ENCODE results near the gene CFAP53.
"Not testable (repeated sequence)": the region's sequence is repeated elsewhere in the genome, so short reads cannot be mapped to it uniquely, and the experiment has no call there.

CFAP53 gene

GRCh38 chr18:50240080-50240563 is 26.2 kb downstream of the CFAP53 start:
- DNase-seq (ENCODE audit: low spot score), result peak; percentile 31
- peak overlapping the region; percentile 48; the same call in 1 of the 2 replicates for H3K27ac ChIP-seq
- no peak for TF ChIP-seq CTCF (conservative IDR thresholded peaks at IDR 0.05; ENCODE audit: low read depth)
- ChIA-PET POLR2A (ENCODE audit: low non-redundant PET) (no interaction called here), CTCF (no interaction called here)

- ChIA-PET POLR2A (ENCODE audit: low non-redundant PET) (no interaction called here), CTCF (no interaction called here)
- TF ChIP-seq CTCF (conservative IDR thresholded peaks at IDR 0.05; ENCODE audit: low read depth), result no peak
- H3K27ac ChIP-seq, result no peak overlapping the region
- DNase-seq (ENCODE audit: low spot score), result no peak
These were observed 33.9 kb downstream of the CFAP53 start for GRCh38 chr18:50232419-50232818.

GRCh38 chr18:50231621-50232020 is 34.7 kb downstream of the CFAP53 start:
- POLR2A ChIA-PET (ENCODE audit: low non-redundant PET), result no interaction called here
- TF ChIP-seq CTCF (conservative IDR thresholded peaks at IDR 0.05; ENCODE audit: low read depth), result no peak
- DNase-seq (ENCODE audit: low spot score), result peak; percentile 8
- H3K27ac ChIP-seq, result peak overlapping the region; percentile 45
- CTCF ChIA-PET, result no interaction called here

GRCh38 chr18:50220249-50220648 is 46.0 kb downstream of the CFAP53 start:
- DNase-seq (ENCODE audit: low spot score); H3K27ac ChIP-seq; POLR2A ChIA-PET (ENCODE audit: low non-redundant PET); CTCF ChIA-PET: not testable (repeated sequence)

- TF ChIP-seq CTCF (conservative IDR thresholded peaks at IDR 0.05; ENCODE audit: low read depth), result peak; percentile 42
- ChIA-PET CTCF (interaction anchor here (0.6 kb wide), 1 partner anchor 138 kb away, joined by 4 read pairs; no protein-coding TSS in a partner anchor), POLR2A (ENCODE audit: low non-redundant PET) (no interaction called here)
- no peak overlapping the region for H3K27ac ChIP-seq
- DNase-seq (ENCODE audit: low spot score), result no peak
These were observed 47.7 kb downstream of the CFAP53 start for GRCh38 chr18:50218432-50219197.

- TF ChIP-seq CTCF (conservative IDR thresholded peaks at IDR 0.05; ENCODE audit: low read depth), result no peak
- no peak for DNase-seq (ENCODE audit: low spot score)
- POLR2A ChIA-PET (ENCODE audit: low non-redundant PET), result no interaction called here
- no peak overlapping the region for H3K27ac ChIP-seq
- CTCF ChIA-PET, result no interaction called here
These were observed 57.0 kb downstream of the CFAP53 start for GRCh38 chr18:50209311-50209710.

- ChIA-PET POLR2A (ENCODE audit: low non-redundant PET) (no interaction called here), CTCF (no interaction called here)
- TF ChIP-seq CTCF (conservative IDR thresholded peaks at IDR 0.05; ENCODE audit: low read depth), result no peak
- H3K27ac ChIP-seq, result no peak overlapping the region
- DNase-seq (ENCODE audit: low spot score), result no peak
These were observed 58.6 kb downstream of the CFAP53 start for GRCh38 chr18:50207722-50208121.
